Lung (tissue), 12 donors: ENCODE results near the gene ALPK3. TPM values are rescaled to one million over a fixed set of nuclear protein-coding genes. Genes with fewer than 3 reads are reported as not detected.

Experiments
- ATAC-seq: fragments of 200-7000 bp; cut with Tn5 transposase; one replicate; pipeline ENCODE4 v1.9.1; 2020; ENCODE audit warnings: moderate number of reproducible peaks; ENCODE audit not compliant: insufficient read depth, low FRiP score
- DNase-seq, 3 donors: peaks; one replicate each; pipeline ENCODE4 v3.0.0-alpha.2; 2013 to 2017
- H3K27ac ChIP-seq, 2 donors: one replicate each; pipeline ENCODE4 v1.5.1; 2013; ENCODE audit warnings: mild to moderate bottlenecking in 2 of 2, moderate library complexity in 2 of 2, control low read depth in 1 of 2, inconsistent platforms in 1 of 2, low read depth in 1 of 2, low read length in 1 of 2
- H3K27me3 ChIP-seq, 3 donors: one replicate each; pipeline ENCODE4 v1.5.1; 2013; ENCODE audit warnings: low read length in 2 of 3; ENCODE audit not compliant: control insufficient read depth in 3 of 3, insufficient read depth in 3 of 3
- H3K36me3 ChIP-seq, 4 donors: one replicate each; pipeline ENCODE4 v1.5.1; 2013; ENCODE audit warnings: low read length in 4 of 4, mild to moderate bottlenecking in 1 of 4, moderate library complexity in 1 of 4; ENCODE audit not compliant: control insufficient read depth in 4 of 4, insufficient read depth in 4 of 4
- H3K4me1 ChIP-seq, 5 donors: one replicate each; pipeline ENCODE4 v1.5.1; 2013; ENCODE audit warnings: low read length in 5 of 5, mild to moderate bottlenecking in 2 of 5, moderate library complexity in 1 of 5; ENCODE audit not compliant: control insufficient read depth in 5 of 5, insufficient read depth in 5 of 5
- H3K4me3 ChIP-seq: one replicate; pipeline ENCODE4 v1.5.1; 2013; ENCODE audit warnings: mild to moderate bottlenecking, control low read depth, moderate library complexity
- H3K9ac ChIP-seq, 2 donors: one replicate each; pipeline ENCODE4 v1.5.1; 2013; ENCODE audit warnings: low read length in 2 of 2, control low read depth in 1 of 2; ENCODE audit not compliant: insufficient read depth in 1 of 2
- H3K9me3 ChIP-seq, 4 donors: one replicate each; pipeline ENCODE4 v1.5.1; 2013; ENCODE audit warnings: low read length in 3 of 4, mild to moderate bottlenecking in 1 of 4, moderate library complexity in 1 of 4; ENCODE audit not compliant: control insufficient read depth in 4 of 4, insufficient read depth in 3 of 4
- CTCF ChIP-seq: IDR thresholded peaks from 2 replicates; pipeline ENCODE4 v1.5.1; 2012; ENCODE audit warnings: mild to moderate bottlenecking; ENCODE audit errors: control extremely low read depth, extremely low read depth
- WGBS, 2 donors: extraction: QIAGEN DNeasy Blood & Tissue Kit; methylation state at CpG; one replicate each; pipeline ENCODE4 v1.1.7; 2013; 5-methylcytosine and 5-hydroxymethylcytosine counted together
- polyA plus RNA-seq, 2 donors: library from polyadenylated mRNA; stranded (reverse); fragments of 200-250 nt; gene quantifications; one replicate each; pipeline ENCODE4 v1.2.1, GENCODE V29; 2013
- total RNA-seq, 2 donors: library from RNA; depleted of rRNA in 1 of 2; stranded (reverse); fragments of >200 nt in 1 of 2; gene quantifications; one replicate each; pipeline ENCODE4 v1.2.1, GENCODE V29; 2014 to 2021
- donor health status: control.
- donor health status: control.
- donor health status: Bipolar disorder and iron deficiency.
- donor health status: healthy.
- donor health status: DM: yes; HTN: yes; CAD: no.

Gene ALPK3
- total and polyA plus RNA-seq, 4 donors = 3.1 to 12.2 (median 6.2) TPM

GRCh38 chr15:84827246-84827645, 10.1 kb downstream of the ALPK3 start:
- H3K36me3 ChIP-seq = no peaks in the 10 kb centered on the region
- H3K4me3 ChIP-seq = no peak overlapping the region
- TF ChIP-seq CTCF = no peak
- DNase-seq (no peak), ATAC-seq (no peak)
- peaks cover 3 to 26% (median 15%) of the 10 kb centered on the region in 5 donors for H3K4me1 ChIP-seq
- H3K9me3 ChIP-seq = no peaks in the 10 kb centered on the region
- no peaks in the 10 kb centered on the region for H3K27me3 ChIP-seq
- WGBS, 2 donors = 98% methylated on average over 9 of the region's 9 CpGs
- H3K27ac ChIP-seq = peak overlapping the region in 1 of 2 donors; percentile 14
- no peak overlapping the region for H3K9ac ChIP-seq

- DNase-seq = peak in 2 of 3 donors; percentile 21 to 50
- Histone ChIP-seq H3K27me3 (no peaks in the 10 kb centered on the region), H3K4me1 (peaks cover 4 to 26% (median 13%) of the 10 kb centered on the region in 5 donors), H3K4me3 (no peak overlapping the region), H3K9ac (peak overlapping the region in 1 of 2 donors; percentile 16), H3K36me3 (no peaks in the 10 kb centered on the region), H3K9me3 (no peaks in the 10 kb centered on the region), H3K27ac (peak overlapping the region in 1 of 2 donors; percentile 71)
- no peak for ATAC-seq
- 45 to 68% methylated on average over 14 of the region's 14 CpGs for WGBS, 2 donors
- TF ChIP-seq CTCF = no peak
These were observed 11.1 kb downstream of the ALPK3 start for GRCh38 chr15:84828086-84828908.

GRCh38 chr15:84829428-84829827, 12.3 kb downstream of the ALPK3 start:
- H3K9ac ChIP-seq = no peak overlapping the region
- peaks cover 0 to 21% (median 5%) of the 10 kb centered on the region in 5 donors for H3K4me1 ChIP-seq
- ATAC-seq (no peak), DNase-seq (no peak)
- no peak overlapping the region for H3K4me3 ChIP-seq
- TF ChIP-seq CTCF = no peak
- no peaks in the 10 kb centered on the region for H3K36me3 ChIP-seq
- H3K9me3 ChIP-seq = no peaks in the 10 kb centered on the region
- WGBS, 2 donors = 97 to 98% methylated on average over 8 of the region's 8 CpGs
- peak overlapping the region in 1 of 2 donors; percentile 71 for H3K27ac ChIP-seq
- H3K27me3 ChIP-seq = no peaks in the 10 kb centered on the region
